Neuronal stem cell (in vitro differentiated cells): ENCODE data around the gene MAF.
A peak's percentile ranks its signal among the peaks of the same experiment; 100 is the strongest.

Experiments
- DNase-seq: peaks from one replicate; pipeline ENCODE4 v3.0.0-alpha.2; 2013; ENCODE audit warnings: low spot score
- H2AFZ ChIP-seq: one replicate; pipeline ENCODE4 v1.6.1; 2013; ENCODE audit warnings: mild to moderate bottlenecking, low read length, inconsistent platforms
- H2AK5ac ChIP-seq: 2 replicates; pipeline ENCODE4 v1.6.1; 2013; ENCODE audit warnings: low read depth, mild to moderate bottlenecking, inconsistent platforms, low read length, moderate library complexity, mixed read lengths
- H2BK120ac ChIP-seq: 2 replicates; pipeline ENCODE4 v1.6.1; 2013; ENCODE audit warnings: low read depth, mild to moderate bottlenecking, inconsistent platforms, low read length, moderate library complexity, mixed read lengths
- H2BK12ac ChIP-seq: one replicate; pipeline ENCODE4 v1.6.1; 2013; ENCODE audit warnings: low read length, inconsistent platforms
- H2BK15ac ChIP-seq: 2 replicates; pipeline ENCODE4 v1.6.1; 2013; ENCODE audit warnings: mild to moderate bottlenecking, low read length, inconsistent platforms, mixed read lengths
- H2BK5ac ChIP-seq: one replicate; pipeline ENCODE4 v1.6.1; 2013; ENCODE audit warnings: inconsistent platforms, mild to moderate bottlenecking, low read length, moderate library complexity
- H3K14ac ChIP-seq: one replicate; pipeline ENCODE4 v1.6.1; 2013; ENCODE audit warnings: low read length, inconsistent platforms
- H3K18ac ChIP-seq: 2 replicates; pipeline ENCODE4 v1.6.1; 2013; ENCODE audit warnings: low read length, inconsistent platforms
- H3K23ac ChIP-seq: 2 replicates; pipeline ENCODE4 v1.6.1; 2013; ENCODE audit warnings: low read depth, mild to moderate bottlenecking, mixed read lengths, low read length, inconsistent platforms; ENCODE audit not compliant: poor library complexity
- H3K27ac ChIP-seq: replicated peaks from 3 replicates; pipeline ENCODE4 v1.5.1; 2013; ENCODE audit warnings: low read length, inconsistent platforms
- H3K27me3 ChIP-seq, 3 experiments: 2 replicates each; pipeline ENCODE4 v1.6.1; 2013; ENCODE audit warnings: low read length in 3 of 3, mild to moderate bottlenecking in 2 of 3, inconsistent platforms in 1 of 3, low read depth in 1 of 3, mixed read lengths in 1 of 3, moderate library complexity in 1 of 3; ENCODE audit not compliant: control insufficient read depth in 3 of 3, insufficient read depth in 3 of 3
- H3K36me3 ChIP-seq, 2 donors: replicated peaks in 1 of 2; 2 replicates each; pipeline ENCODE4 v1.6.1; 2013; ENCODE audit warnings: low read length in 2 of 2; ENCODE audit not compliant: control insufficient read depth in 2 of 2, insufficient read depth in 2 of 2
- H3K4ac ChIP-seq: 2 replicates; pipeline ENCODE4 v1.6.1; 2013; ENCODE audit warnings: inconsistent platforms, mild to moderate bottlenecking, low read length, moderate library complexity
- H3K4me1 ChIP-seq, 2 donors: 1 replicate in 1 of 2; 2 replicates in 1 of 2; pipeline ENCODE4 v1.6.1; 2013; ENCODE audit warnings: low read length in 2 of 2, low read depth in 1 of 2; ENCODE audit not compliant: control insufficient read depth in 2 of 2, insufficient read depth in 1 of 2
- H3K4me2 ChIP-seq: one replicate; pipeline ENCODE4 v1.6.1; 2013; ENCODE audit warnings: mild to moderate bottlenecking, low read length, inconsistent platforms; ENCODE audit not compliant: insufficient read depth, poor library complexity, severe bottlenecking
- H3K4me3 ChIP-seq, 2 donors: 2 replicates each; pipeline ENCODE4 v1.5.1; 2013; ENCODE audit warnings: low read length in 2 of 2, mild to moderate bottlenecking in 2 of 2, inconsistent platforms in 1 of 2, moderate library complexity in 1 of 2
- H3K79me1 ChIP-seq: one replicate; pipeline ENCODE4 v1.6.1; 2013; ENCODE audit warnings: low read depth, mild to moderate bottlenecking, inconsistent platforms, low read length, moderate library complexity
- H3K9ac ChIP-seq: one replicate; pipeline ENCODE4 v1.6.1; 2013; ENCODE audit warnings: mild to moderate bottlenecking, low read depth, low read length, inconsistent platforms; ENCODE audit not compliant: poor library complexity
- H3K9me3 ChIP-seq, 2 donors: replicated peaks in 1 of 2; 2 replicates each; pipeline versions ENCODE3 to v1.6.1; 2013; ENCODE audit warnings: low read length in 2 of 2, mild to moderate bottlenecking in 2 of 2, inconsistent platforms in 1 of 2, low read depth in 1 of 2, mixed read lengths in 1 of 2, moderate library complexity in 1 of 2; ENCODE audit not compliant: control insufficient read depth in 2 of 2, insufficient read depth in 1 of 2
- H4K8ac ChIP-seq: one replicate; pipeline ENCODE4 v1.6.1; 2013; ENCODE audit warnings: low read depth, mild to moderate bottlenecking, inconsistent platforms, low read length, moderate library complexity
- H4K91ac ChIP-seq: one replicate; pipeline ENCODE4 v1.6.1; 2013; ENCODE audit warnings: low read length, low read depth, mild to moderate bottlenecking, inconsistent platforms; ENCODE audit not compliant: poor library complexity
- WGBS, 2 donors: extraction: QIAGEN DNeasy Blood & Tissue Kit; methylation state at CpG; one replicate each; pipeline ENCODE4 v1.1.7; 2013; ENCODE audit warnings: missing lambda C conversion rate in 2 of 2, mixed read lengths in 1 of 2; ENCODE audit not compliant: insufficient read length in 2 of 2, insufficient replicate concordance in 1 of 2; ENCODE audit errors: extremely low coverage in 2 of 2; 5-methylcytosine and 5-hydroxymethylcytosine counted together

MAF gene

DNA sequence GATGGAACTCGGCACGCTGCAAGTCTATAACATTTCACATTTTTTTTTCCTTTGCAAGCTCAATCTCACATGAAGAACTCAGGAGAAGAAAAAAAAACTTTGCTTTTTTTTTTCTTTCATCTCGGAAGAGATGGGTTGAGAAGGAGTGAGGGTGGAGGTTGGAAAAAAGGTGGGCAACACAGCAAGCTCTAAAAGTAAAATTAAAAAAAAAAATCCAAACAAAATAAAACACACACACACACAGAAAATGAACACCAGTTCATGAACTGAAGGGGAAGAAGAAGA, 2.5 kb downstream of the MAF start:
- Histone ChIP-seq H3K27me3 (no peaks in the 10 kb centered on the region), H3K23ac (no peak overlapping the region), H4K8ac (no peak overlapping the region), H3K4ac (no peak overlapping the region), H3K36me3 (no peaks in the 10 kb centered on the region), H3K4me3 (peak overlapping the region; percentile 78 to 87), H3K14ac (no peak overlapping the region), H2BK5ac (no peak overlapping the region), H2BK15ac (no peak overlapping the region), H3K4me1 (peaks cover 6 to 24% of the 10 kb centered on the region in 2 donors), H4K91ac (no peak overlapping the region), H3K27ac (no peak overlapping the region), H2BK12ac (no peak overlapping the region), H3K18ac (no peak overlapping the region), H2AK5ac (no peak overlapping the region), H3K9me3 (no peaks in the 10 kb centered on the region), H2AFZ (peak overlapping the region; percentile 90), H2BK120ac (no peak overlapping the region), H3K79me1 (peaks cover 2% of the 10 kb centered on the region), H3K9ac (no peak overlapping the region), H3K4me2 (peak overlapping the region; percentile 67)
- no CpG with 5 or more reads among the region's 3 CpGs for WGBS, 2 donors
- no peak for DNase-seq

DNA sequence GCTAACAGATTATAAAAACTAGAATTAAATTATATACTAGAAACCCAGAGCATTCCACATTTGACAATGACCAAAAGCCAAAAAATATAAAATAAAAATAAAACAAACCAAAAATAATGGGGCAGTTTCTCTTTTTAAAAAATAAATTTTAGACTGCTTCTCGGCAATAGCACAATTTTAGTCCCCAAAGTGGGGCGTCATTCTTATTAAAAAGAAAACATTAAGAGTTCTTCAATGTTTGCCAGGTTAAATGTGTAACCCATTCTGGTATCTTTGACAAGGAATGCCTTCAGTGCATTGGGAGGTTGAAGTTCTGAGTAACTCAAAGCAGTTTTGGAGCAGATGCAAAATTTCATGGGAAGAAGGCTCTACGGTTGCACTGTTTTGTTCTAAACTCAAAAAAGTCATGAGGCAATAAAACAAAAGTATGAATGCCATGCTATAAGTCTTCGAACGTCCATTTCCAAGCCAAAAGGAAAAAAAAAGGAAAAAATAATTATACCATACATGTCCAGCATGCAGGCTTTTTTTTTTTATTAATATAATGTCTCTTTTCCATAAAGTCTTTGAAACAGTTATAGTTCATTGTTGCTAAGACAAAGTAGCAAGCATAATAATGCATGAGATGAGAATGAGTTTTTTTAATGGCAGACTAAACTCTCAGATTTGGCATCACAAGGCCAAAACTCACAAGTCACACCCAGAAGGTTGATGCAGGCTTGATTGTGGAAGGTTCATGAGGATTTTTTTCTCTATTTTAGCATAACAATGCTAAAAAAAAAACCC, 3.1 kb downstream of the MAF start:
- Histone ChIP-seq H3K4me3 (peak overlapping the region; percentile 78 to 87), H2BK120ac (no peak overlapping the region), H3K4ac (no peak overlapping the region), H3K9me3 (no peaks in the 10 kb centered on the region), H3K4me1 (peaks cover 7 to 21% of the 10 kb centered on the region in 2 donors), H3K27me3 (no peaks in the 10 kb centered on the region), H2AK5ac (no peak overlapping the region), H3K9ac (no peak overlapping the region), H2BK15ac (no peak overlapping the region), H4K8ac (no peak overlapping the region), H3K23ac (no peak overlapping the region), H3K79me1 (peaks cover 2% of the 10 kb centered on the region), H3K18ac (no peak overlapping the region), H3K14ac (no peak overlapping the region), H3K36me3 (no peaks in the 10 kb centered on the region), H2BK5ac (no peak overlapping the region), H4K91ac (no peak overlapping the region), H3K4me2 (peak overlapping the region; percentile 67), H2AFZ (peak overlapping the region; percentile 90), H3K27ac (no peak overlapping the region), H2BK12ac (no peak overlapping the region)
- no peak for DNase-seq
- no CpG with 5 or more reads among the region's 5 CpGs for WGBS, 2 donors

DNA sequence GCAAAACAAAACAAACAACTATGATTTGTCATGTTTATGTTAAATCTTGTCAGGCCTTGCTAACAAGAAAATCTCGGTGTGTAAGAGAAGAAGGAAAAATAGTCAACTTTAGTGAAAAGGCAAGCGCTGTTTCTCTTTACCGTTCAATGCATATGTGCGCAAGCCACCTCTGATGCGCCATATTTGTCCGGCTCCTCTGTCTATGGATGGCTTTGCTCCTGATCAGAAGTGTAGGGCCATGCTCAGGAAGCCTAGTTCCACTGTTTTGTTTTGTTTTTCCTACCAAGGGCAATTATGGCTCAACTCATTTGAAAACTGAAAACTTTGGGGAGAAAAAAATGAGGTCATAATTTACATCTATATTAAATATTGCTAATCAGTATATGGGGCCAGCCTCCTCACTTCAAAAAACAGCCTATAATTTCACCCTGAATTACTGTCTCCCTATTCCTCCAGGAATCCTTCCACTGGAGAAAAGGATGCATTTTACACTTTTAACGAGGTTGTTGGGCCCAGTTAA, 4.5 kb downstream of the MAF start:
- no peak overlapping the region for H3K9ac ChIP-seq

DNA sequence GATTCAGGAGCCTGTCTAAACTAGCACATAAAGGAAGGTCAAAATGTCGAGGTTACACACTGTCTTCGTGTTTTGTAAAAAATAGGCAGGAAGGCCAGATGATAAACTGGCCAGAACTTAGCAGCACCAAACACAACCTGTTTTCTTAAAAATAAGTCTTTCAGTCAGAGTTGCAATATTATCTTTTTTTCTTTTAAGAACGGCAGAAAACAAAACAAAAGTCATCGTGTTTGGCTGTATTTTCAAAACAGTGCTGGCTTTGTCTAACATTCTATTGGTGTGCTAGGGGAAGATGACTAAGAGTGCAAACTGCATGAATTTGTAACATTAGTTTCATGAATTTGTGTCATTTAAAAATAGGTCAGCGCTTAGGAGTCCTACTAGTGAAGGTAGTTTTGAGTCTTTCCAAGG, 5.3 kb downstream of the MAF start:
- peaks cover 8 to 25% of the 10 kb centered on the region in 2 donors for H3K4me1 ChIP-seq
- no peak overlapping the region for H3K23ac ChIP-seq
- H2BK12ac ChIP-seq, result no peak overlapping the region
- no peak overlapping the region for H3K14ac ChIP-seq
- H2BK120ac ChIP-seq, result no peak overlapping the region
- DNase-seq, result no peak
- H4K8ac ChIP-seq, result no peak overlapping the region
- no peak overlapping the region for H2AK5ac ChIP-seq
- H3K4me2 ChIP-seq, result no peak overlapping the region
- H3K4me3 ChIP-seq, result no peak overlapping the region
- H4K91ac ChIP-seq, result no peak overlapping the region
- no peak overlapping the region for H3K4ac ChIP-seq
- no peak overlapping the region for H3K9ac ChIP-seq
- H2AFZ ChIP-seq, result no peak overlapping the region
- no peaks in the 10 kb centered on the region for H3K36me3 ChIP-seq
- H2BK5ac ChIP-seq, result no peak overlapping the region
- no peak overlapping the region for H3K27ac ChIP-seq
- H3K9me3 ChIP-seq, result no peaks in the 10 kb centered on the region
- H3K27me3 ChIP-seq, result no peaks in the 10 kb centered on the region
- H3K79me1 ChIP-seq, result peaks cover 2% of the 10 kb centered on the region
- H2BK15ac ChIP-seq, result no peak overlapping the region
- WGBS, 2 donors, result no CpG with 5 or more reads among the region's 5 CpGs
- H3K18ac ChIP-seq, result no peak overlapping the region

More for the DNA sequence above, 4.5 kb downstream of the MAF start:
- Histone ChIP-seq H2BK120ac (no peak overlapping the region), H3K4me1 (peaks cover 8 to 25% of the 10 kb centered on the region in 2 donors), H2BK5ac (no peak overlapping the region), H3K79me1 (peaks cover 2% of the 10 kb centered on the region), H3K23ac (no peak overlapping the region), H3K36me3 (no peaks in the 10 kb centered on the region), H3K4me2 (peak overlapping the region; percentile 28), H2BK12ac (no peak overlapping the region), H2AK5ac (no peak overlapping the region), H2AFZ (no peak overlapping the region), H3K27ac (no peak overlapping the region), H3K27me3 (no peaks in the 10 kb centered on the region), H2BK15ac (no peak overlapping the region), H3K9me3 (no peaks in the 10 kb centered on the region), H3K14ac (no peak overlapping the region), H3K4ac (no peak overlapping the region), H3K4me3 (peak overlapping the region in 1 of 2 donors; percentile 78), H4K91ac (no peak overlapping the region), H4K8ac (no peak overlapping the region), H3K18ac (no peak overlapping the region)
- no peak for DNase-seq
- no CpG with 5 or more reads among the region's 7 CpGs for WGBS, 2 donors
